Esophagus (tissue), 2 donors: Measurements from ENCODE around the gene LRRC37A3. TPM values are rescaled to one million over a fixed set of nuclear protein-coding genes. Genes with fewer than 3 reads are reported as not detected.
"Not testable (repeated sequence)": the region's sequence is repeated elsewhere in the genome, so short reads cannot be mapped to it uniquely, and the experiment has no call there.

Experiments used
- H3K27ac ChIP-seq, 2 donors: one replicate each; pipeline ENCODE4 v1.5.1; 2013; ENCODE audit warnings: low read depth in 2 of 2, mild to moderate bottlenecking in 2 of 2, inconsistent platforms in 1 of 2, low read length in 1 of 2, moderate library complexity in 1 of 2
- H3K27me3 ChIP-seq, 2 donors: one replicate each; pipeline ENCODE4 v1.6.1; 2013; ENCODE audit warnings: low read length in 2 of 2, control low read depth in 1 of 2, mild to moderate bottlenecking in 1 of 2; ENCODE audit not compliant: insufficient read depth in 2 of 2, control insufficient read depth in 1 of 2
- H3K36me3 ChIP-seq, 2 donors: one replicate each; pipeline ENCODE4 v1.6.1; 2013; ENCODE audit warnings: low read length in 1 of 2; ENCODE audit not compliant: control insufficient read depth in 2 of 2, insufficient read depth in 2 of 2
- H3K4me1 ChIP-seq, 2 donors: one replicate each; pipeline ENCODE4 v1.6.1; 2013; ENCODE audit warnings: low read length in 1 of 2; ENCODE audit not compliant: control insufficient read depth in 2 of 2, insufficient read depth in 2 of 2
- H3K4me3 ChIP-seq, 2 donors: one replicate each; pipeline ENCODE4 v1.5.1; 2013; ENCODE audit warnings: low read length in 2 of 2, mild to moderate bottlenecking in 2 of 2, low read depth in 1 of 2, moderate library complexity in 1 of 2
- H3K9me3 ChIP-seq, 2 donors: one replicate each; pipeline ENCODE4 v1.6.1; 2013; ENCODE audit warnings: mild to moderate bottlenecking in 2 of 2, low read depth in 1 of 2, low read length in 1 of 2, moderate library complexity in 1 of 2; ENCODE audit not compliant: control insufficient read depth in 2 of 2, insufficient read depth in 1 of 2
- WGBS, 2 donors: extraction: QIAGEN DNeasy Blood & Tissue Kit; methylation state at CpG; one replicate each; pipeline ENCODE4 v1.1.7; 2013; 5-methylcytosine and 5-hydroxymethylcytosine counted together
- polyA plus RNA-seq, 2 donors: library from polyadenylated mRNA; stranded (reverse); fragments of 200-250 nt; gene quantifications; one replicate each; pipeline ENCODE4 v1.2.3, GENCODE V29; 2013
- donor health status: healthy with polysubstance abuse.
- donor health status: Bipolar disorder and iron deficiency.

Gene LRRC37A3
- polyA plus RNA-seq, 2 donors, result 0.89 to 7.2 TPM

GRCh38 chr17:64941761-64942160 lies 22.5 kb upstream of the LRRC37A3 start:
- no peaks in the 10 kb centered on the region for H3K27me3 ChIP-seq
- no peak overlapping the region for H3K4me3 ChIP-seq
- peaks cover 4 to 8% of the 10 kb centered on the region in 2 donors for H3K4me1 ChIP-seq
- H3K9me3 ChIP-seq, result no peaks in the 10 kb centered on the region
- WGBS, 2 donors, result 86 to 90% methylated on average over 2 of the region's 2 CpGs
- no peak overlapping the region for H3K27ac ChIP-seq
- H3K36me3 ChIP-seq, result no peaks in the 10 kb centered on the region

GRCh38 chr17:64941045-64941444 lies 21.8 kb upstream of the LRRC37A3 start:
- H3K9me3 ChIP-seq, result no peaks in the 10 kb centered on the region
- H3K4me1 ChIP-seq, result peaks cover 4 to 10% of the 10 kb centered on the region in 2 donors
- H3K36me3 ChIP-seq, result no peaks in the 10 kb centered on the region
- no peak overlapping the region for H3K4me3 ChIP-seq
- H3K27me3 ChIP-seq, result no peaks in the 10 kb centered on the region
- 89 to 93% methylated on average over 3 of the region's 3 CpGs for WGBS, 2 donors
- H3K27ac ChIP-seq, result no peak overlapping the region

- 89 to 96% methylated on average over 4 of the region's 4 CpGs for WGBS, 2 donors
- H3K9me3 ChIP-seq, result no peaks in the 10 kb centered on the region
These were observed 20.8 kb upstream of the LRRC37A3 start for GRCh38 chr17:64940055-64940454.

GRCh38 chr17:64938925-64939474 lies 19.7 kb upstream of the LRRC37A3 start:
- Histone ChIP-seq H3K4me1 (peaks cover 4 to 10% of the 10 kb centered on the region in 2 donors), H3K36me3 (no peaks in the 10 kb centered on the region), H3K4me3 (no peak overlapping the region), H3K27ac (peak overlapping the region; percentile 76 to 85), H3K27me3 (no peaks in the 10 kb centered on the region), H3K9me3 (no peaks in the 10 kb centered on the region)
- WGBS, 2 donors, result 53 to 64% methylated on average over 11 of the region's 11 CpGs

More at GRCh38 chr17:64940055-64940454, 20.8 kb upstream of the LRRC37A3 start:
- no peak overlapping the region for H3K4me3 ChIP-seq
- H3K27ac ChIP-seq, result peak overlapping the region; percentile 40 to 70
- no peaks in the 10 kb centered on the region for H3K36me3 ChIP-seq
- H3K4me1 ChIP-seq, result peaks cover 4 to 10% of the 10 kb centered on the region in 2 donors
- no peaks in the 10 kb centered on the region for H3K27me3 ChIP-seq

- H3K27ac ChIP-seq, result peak overlapping the region; percentile 69 to 85
- H3K27me3 ChIP-seq, result no peaks in the 10 kb centered on the region
- H3K4me3 ChIP-seq, result no peak overlapping the region
- H3K36me3 ChIP-seq, result no peaks in the 10 kb centered on the region
- H3K9me3 ChIP-seq, result no peaks in the 10 kb centered on the region
- peaks cover 4 to 10% of the 10 kb centered on the region in 2 donors for H3K4me1 ChIP-seq
These were observed 19.0 kb upstream of the LRRC37A3 start for GRCh38 chr17:64938290-64938689.

- no peaks in the 10 kb centered on the region for H3K36me3 ChIP-seq
- H3K4me1 ChIP-seq, result peaks cover 4 to 10% of the 10 kb centered on the region in 2 donors
- H3K4me3 ChIP-seq, result no peak overlapping the region
- H3K9me3 ChIP-seq, result no peaks in the 10 kb centered on the region
- no peaks in the 10 kb centered on the region for H3K27me3 ChIP-seq
- 91% methylated on average over 10 of the region's 10 CpGs for WGBS, 2 donors
- H3K27ac ChIP-seq, result no peak overlapping the region
These were observed 16.8 kb upstream of the LRRC37A3 start for GRCh38 chr17:64936117-64936516.

GRCh38 chr17:64934284-64934778 lies 15.1 kb upstream of the LRRC37A3 start:
- H3K9me3 ChIP-seq, H3K36me3 ChIP-seq, H3K27me3 ChIP-seq, H3K27ac ChIP-seq, H3K4me3 ChIP-seq, H3K4me1 ChIP-seq: not testable (repeated sequence)
- WGBS, 2 donors, result 91 to 93% methylated on average over 6 of the region's 6 CpGs

- WGBS, 2 donors, result 84 to 88% methylated on average over 3 of the region's 3 CpGs
- not testable (repeated sequence) for H3K27me3 ChIP-seq, H3K4me1 ChIP-seq, H3K9me3 ChIP-seq, H3K36me3 ChIP-seq, H3K4me3 ChIP-seq, H3K27ac ChIP-seq
These were observed 13.6 kb upstream of the LRRC37A3 start for GRCh38 chr17:64932850-64933249.

- WGBS, 2 donors, result 81 to 86% methylated on average over 5 to 7 of the region's 7 CpGs
- not testable (repeated sequence) for H3K27ac ChIP-seq, H3K27me3 ChIP-seq, H3K4me1 ChIP-seq, H3K36me3 ChIP-seq, H3K9me3 ChIP-seq, H3K4me3 ChIP-seq
These were observed 11.1 kb upstream of the LRRC37A3 start for GRCh38 chr17:64930374-64930773.

GRCh38 chr17:64929419-64930209 lies 10.3 kb upstream of the LRRC37A3 start:
- 80 to 83% methylated on average over 4 to 6 of the region's 6 CpGs for WGBS, 2 donors
- not testable (repeated sequence) for H3K4me1 ChIP-seq, H3K27me3 ChIP-seq, H3K4me3 ChIP-seq, H3K36me3 ChIP-seq, H3K27ac ChIP-seq, H3K9me3 ChIP-seq
